ENCODE results near the gene PLEKHA5. TPM values are rescaled to one million over a fixed set of nuclear protein-coding genes. Genes with fewer than 3 reads are reported as not detected.
"Not testable (repeated sequence)": the region's sequence is repeated elsewhere in the genome, so short reads cannot be mapped to it uniquely, and the experiment has no call there.

Gene PLEKHA5
- total RNA-seq, 1 donor from 2014 or later, result 32.7 TPM

DNA sequence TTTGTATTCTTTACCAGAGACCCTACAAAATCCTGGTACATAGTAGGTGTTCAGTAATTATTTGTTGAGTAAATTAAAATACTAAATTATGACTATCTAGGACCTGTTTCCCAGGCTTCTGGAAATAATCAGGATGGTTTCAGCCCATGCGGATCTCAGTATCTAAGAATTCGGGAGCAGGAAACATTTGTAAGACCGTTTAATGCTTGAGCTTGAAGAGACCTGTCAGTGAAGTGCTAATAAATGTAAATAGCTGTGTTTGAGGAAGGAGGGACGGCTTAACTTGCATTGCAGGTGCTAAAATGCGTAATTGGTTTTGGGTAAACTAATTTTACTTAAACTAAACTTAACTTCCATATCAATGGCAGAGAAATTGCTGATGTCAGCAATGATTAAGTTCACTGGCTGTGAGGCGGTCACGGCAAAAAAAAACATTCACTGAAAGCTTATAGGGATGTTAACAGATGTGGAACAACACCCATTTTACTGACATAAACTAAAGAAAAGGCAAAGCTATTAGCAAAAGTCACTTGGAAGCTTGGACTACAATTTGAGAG is 281.2 kb downstream of the PLEKHA5 start:
- ATAC-seq, result peak; percentile 61

DNA sequence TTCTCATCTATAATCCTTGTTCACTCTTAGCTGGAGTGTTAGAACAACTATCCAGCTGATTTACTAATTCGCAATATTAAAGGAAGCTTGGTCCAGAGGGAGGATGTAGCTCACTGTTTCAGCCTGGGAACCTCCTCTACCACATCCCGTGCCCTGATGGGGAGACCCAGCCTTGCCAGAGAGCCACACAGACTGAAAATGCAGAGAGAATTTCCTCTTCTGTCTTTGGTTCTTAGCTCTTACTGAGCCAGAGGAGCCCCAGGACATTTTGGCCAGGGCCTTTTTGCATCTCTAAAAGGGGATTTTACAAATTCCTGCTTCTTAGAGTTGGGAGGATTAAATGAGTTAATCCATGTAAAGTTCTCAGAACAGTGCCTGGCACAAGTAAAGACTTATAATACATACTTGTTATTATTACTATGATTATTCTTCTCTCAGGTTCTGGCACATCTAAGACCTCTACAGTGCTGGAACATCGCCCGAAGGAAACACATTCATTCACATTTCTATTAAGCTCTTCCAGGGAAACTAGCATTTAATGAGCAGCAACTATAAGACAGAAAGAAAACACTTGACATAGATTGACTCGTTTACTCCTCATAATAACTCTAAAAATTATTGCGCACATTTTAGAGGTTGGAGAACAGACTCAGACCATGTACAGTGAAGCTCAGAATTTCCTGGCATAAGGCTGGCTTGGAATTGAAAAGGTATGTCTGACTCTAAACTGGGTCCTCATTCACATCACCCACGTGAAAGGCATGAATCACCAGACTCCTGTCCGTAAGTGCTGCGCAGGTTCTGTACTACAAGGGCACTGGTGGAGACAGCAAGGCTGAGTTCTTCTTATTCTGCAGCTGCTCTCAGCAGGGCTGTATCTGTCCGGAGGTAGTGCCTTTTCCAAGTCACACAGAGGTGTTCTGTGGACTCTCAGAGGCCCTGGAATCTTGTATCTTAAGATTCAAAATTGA is 282.0 kb downstream of the PLEKHA5 start:
- ATAC-seq, result peak; percentile 83

DNA sequence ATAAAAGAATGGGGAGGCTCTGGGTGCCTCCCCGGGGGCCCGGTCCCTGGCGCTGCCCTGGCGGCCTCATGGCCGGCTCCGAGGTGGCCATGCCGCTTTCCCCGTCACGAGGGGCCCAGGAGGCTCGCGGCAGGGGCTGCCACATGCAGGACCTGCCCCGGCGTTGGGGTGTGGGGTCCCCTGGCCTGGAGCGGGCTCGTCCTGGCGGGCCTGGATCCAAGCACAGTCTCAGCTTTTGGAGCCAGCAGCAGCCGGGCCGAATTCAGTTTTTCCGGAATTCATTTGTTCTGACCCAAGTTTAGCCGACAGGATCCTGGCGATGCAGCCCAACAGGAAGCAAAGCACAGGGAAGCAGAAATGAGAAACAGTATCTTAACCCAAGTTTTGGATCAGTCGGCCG is 283.3 kb downstream of the PLEKHA5 start:
- no peak for ATAC-seq

DNA sequence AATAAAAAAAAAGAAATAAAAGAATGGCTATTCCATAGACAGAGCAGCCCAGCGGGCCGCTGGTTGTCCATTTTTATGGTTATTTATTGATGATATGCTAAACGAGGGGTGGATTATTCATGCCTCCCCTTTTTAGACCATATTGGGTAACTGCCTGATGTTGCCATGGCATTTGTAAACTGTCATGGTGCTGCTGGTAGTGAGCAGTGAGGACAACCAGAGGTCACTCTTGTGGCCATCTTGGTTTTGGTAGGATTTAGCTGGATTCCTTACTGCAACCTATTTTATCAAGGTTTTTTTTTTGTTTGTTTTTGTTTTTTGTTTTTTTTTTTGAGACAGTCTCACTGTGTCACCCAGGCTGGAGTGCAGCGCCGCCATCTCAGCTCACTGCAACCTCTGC is 284.0 kb downstream of the PLEKHA5 start:
- not testable (repeated sequence) for ATAC-seq

DNA sequence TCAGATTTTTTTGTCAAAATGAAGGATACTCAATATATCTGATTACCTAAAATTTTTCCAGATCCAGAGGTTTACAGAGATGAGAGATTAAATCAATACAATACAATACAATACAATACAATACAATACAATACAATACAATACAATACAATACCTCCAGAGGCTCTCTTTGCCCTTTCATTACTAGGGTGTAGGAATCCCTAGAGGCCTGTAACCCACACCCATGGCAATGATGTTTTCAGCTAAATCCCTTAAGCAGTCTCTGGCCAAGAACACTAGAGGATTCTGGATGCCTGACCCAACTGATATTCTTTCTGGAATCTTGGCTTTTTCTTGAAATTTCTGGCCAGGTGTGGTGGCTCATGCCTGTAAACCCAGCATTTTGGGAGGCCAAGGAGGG is 286.0 kb downstream of the PLEKHA5 start:
- ATAC-seq, result no peak

DNA sequence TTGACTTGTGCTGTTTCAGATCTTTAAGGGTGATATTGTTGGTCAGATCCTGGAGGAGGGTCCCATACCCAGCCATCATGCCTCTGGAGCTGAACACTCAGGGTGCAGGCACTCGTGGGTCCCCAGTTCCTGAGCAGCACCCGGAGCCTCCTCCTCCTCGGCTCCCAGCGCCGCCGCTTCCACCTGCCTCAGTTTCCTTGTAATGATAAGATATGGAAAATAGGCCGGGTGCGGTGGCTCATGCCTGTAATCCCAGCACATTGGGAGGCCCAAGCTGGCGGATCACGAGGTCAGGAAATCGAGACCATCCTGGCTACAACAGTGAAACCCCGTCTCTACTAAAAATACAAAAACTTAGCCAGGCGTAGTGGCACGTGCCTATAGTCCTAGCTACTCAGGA is 289.6 kb downstream of the PLEKHA5 start:
- ATAC-seq, result no peak

DNA sequence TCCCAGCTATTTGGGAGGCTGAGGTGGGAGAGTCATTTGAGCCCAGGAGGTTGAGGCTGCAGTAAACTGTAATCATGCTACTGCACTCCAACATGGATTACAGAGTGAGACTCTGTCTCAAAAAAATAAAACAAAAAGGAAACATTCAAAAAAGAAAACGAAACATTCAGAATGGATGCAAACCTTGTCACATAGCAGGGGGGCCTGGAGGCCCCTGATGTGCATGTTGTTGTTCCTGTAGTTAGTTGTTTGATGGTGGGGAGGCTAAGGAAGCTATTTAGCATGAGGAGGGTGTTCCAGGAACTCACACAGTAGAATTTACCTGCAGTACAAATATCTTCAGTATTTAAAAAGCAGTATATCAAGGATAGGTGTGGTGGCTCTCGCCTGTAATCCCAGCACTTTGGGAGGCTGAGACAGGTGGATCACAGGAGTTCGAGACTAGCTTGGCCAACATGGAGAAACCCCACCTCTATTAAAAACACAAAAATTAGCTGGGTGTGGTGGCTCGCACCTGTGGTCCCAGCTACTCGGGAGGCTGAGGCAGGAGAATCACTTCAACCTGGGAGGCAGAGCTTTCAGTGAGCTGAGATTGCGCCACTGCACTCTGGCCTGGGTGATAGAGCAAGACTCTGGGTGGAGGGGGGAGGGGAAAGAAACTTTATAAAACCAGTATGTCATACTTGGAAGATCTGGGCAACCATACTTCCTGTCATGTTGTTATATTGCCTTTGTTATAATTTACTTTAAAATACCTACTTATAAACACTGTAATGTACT is 292.2 kb downstream of the PLEKHA5 start:
- ATAC-seq, result no peak

DNA sequence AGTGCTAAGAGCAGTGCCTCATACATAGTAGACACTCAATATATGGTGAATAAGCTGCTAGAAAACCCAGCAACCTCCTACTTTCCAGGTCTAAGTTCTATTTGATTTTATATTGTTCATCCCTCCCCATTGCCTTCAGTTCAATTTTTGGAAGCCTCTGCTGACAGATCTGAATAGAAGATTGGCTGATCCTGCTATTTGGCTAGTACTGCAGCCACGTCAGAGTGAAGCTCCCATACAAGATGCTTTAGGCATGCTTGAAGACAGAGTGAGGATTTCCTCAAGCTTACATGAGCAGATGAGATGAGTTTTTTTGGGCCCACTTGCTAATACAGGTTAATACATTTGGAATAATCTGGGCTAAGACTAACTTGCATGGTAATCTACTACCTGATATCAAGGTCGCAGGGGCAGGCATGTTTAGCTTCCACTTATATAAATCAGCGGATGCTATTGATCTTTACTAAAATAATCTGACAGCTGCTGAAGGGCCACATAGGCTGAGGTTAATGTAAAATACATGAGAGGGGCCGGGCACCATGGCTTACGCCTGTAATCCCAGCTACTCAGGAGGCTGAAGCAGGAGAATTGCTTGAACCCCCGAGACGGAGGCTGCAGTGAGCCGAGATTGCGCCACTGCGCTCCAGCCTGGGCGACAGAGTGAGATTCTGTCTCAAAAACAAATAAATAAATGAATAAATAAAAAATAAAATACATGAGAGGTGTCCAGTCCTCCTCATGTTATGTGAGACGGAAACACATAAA is 293.8 kb downstream of the PLEKHA5 start:
- ATAC-seq, result no peak
